ENCODE results near the gene MEGF11. TPM values are rescaled to one million over a fixed set of nuclear protein-coding genes. Genes with fewer than 3 reads are reported as not detected.

The MEGF11 gene
- polyA plus RNA-seq, 1 experiment = 0.04 TPM

DNA sequence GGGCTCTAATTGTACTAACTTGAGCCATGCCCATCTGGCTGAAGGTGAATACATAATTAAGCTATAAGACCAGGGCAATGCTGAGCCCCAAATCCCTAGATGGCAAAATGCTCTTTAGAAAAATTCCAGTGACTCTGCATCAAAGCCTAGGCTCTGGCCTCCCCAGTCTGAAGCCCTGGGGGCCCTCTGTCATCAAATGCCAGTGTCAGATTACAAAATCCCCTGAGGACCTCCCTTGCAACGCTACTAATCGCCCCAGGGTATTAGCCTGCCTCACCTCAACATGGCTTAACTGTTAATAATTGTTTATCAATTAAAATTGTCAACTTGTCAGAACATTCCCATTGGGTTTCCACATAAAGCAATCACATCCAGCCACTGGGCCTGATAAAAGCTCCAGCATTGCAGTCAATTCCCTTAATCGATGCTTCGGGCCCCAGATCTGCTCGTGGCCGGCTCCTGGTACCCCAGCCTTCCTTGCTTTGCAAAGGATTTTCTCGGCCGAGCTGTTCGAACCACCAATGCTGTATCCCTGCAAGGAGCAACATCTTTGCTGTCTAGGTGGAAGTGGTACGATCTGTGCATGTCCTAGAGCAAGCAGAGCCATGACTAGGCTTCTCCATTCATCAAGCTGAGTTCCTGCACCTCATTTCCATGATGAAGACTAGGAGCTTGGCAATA is 151.7 kb downstream of the MEGF11 start:
- H3K4me3 ChIP-seq (ENCODE audit: low read depth, low read length) = no peak overlapping the region
- DNase-seq (ENCODE audit: low read depth) = no peak
- TF ChIP-seq, protein P1, sequence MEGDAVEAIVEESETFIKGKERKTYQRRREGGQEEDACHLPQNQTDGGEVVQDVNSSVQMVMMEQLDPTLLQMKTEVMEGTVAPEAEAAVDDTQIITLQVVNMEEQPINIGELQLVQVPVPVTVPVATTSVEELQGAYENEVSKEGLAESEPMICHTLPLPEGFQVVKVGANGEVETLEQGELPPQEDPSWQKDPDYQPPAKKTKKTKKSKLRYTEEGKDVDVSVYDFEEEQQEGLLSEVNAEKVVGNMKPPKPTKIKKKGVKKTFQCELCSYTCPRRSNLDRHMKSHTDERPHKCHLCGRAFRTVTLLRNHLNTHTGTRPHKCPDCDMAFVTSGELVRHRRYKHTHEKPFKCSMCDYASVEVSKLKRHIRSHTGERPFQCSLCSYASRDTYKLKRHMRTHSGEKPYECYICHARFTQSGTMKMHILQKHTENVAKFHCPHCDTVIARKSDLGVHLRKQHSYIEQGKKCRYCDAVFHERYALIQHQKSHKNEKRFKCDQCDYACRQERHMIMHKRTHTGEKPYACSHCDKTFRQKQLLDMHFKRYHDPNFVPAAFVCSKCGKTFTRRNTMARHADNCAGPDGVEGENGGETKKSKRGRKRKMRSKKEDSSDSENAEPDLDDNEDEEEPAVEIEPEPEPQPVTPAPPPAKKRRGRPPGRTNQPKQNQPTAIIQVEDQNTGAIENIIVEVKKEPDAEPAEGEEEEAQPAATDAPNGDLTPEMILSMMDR (IDR thresholded peaks at IDR 0.05; ENCODE audit: insufficient read depth, low read depth, low read length) = no peak
- ChIA-PET POLR2A (no interaction called here), CTCF (no interaction called here)
- peaks cover 6% of the 10 kb centered on the region for H3K27me3 ChIP-seq (ENCODE audit: control insufficient read depth, insufficient read depth, low read length)
- no peaks in the 10 kb centered on the region for H3K36me3 ChIP-seq (ENCODE audit: control insufficient read depth, insufficient read depth, low read length)

DNA sequence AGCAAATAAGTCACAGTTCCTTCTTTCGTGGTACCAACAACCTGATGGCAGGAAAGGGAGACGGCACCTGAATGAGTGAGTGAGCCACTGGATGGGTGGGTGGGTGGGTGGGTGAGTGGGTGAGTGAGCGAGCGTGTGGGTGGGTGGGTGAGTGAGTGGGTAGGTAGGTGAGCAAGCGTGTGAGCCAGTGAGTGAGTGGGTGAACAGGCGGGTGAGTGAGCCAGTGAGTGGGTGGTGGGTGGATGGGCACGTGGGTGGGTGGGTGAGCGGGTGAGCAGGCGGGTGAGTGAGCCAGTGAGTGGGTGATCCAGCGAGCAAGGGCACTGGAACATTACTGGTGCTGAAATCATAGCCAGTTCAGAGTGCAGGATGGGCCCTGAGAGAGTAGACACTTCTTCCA is 152.8 kb downstream of the MEGF11 start:
- no peaks in the 10 kb centered on the region for H3K36me3 ChIP-seq (ENCODE audit: control insufficient read depth, insufficient read depth, low read length)
- TF ChIP-seq, protein P1 (IDR thresholded peaks at IDR 0.05; ENCODE audit: insufficient read depth, low read depth, low read length) = no peak
- no peak for DNase-seq (ENCODE audit: low read depth)
- CTCF ChIA-PET = no interaction called here
- peaks cover 7% of the 10 kb centered on the region for H3K27me3 ChIP-seq (ENCODE audit: control insufficient read depth, insufficient read depth, low read length)
- no peak overlapping the region for H3K4me3 ChIP-seq (ENCODE audit: low read depth, low read length)
- POLR2A ChIA-PET = no interaction called here

DNA sequence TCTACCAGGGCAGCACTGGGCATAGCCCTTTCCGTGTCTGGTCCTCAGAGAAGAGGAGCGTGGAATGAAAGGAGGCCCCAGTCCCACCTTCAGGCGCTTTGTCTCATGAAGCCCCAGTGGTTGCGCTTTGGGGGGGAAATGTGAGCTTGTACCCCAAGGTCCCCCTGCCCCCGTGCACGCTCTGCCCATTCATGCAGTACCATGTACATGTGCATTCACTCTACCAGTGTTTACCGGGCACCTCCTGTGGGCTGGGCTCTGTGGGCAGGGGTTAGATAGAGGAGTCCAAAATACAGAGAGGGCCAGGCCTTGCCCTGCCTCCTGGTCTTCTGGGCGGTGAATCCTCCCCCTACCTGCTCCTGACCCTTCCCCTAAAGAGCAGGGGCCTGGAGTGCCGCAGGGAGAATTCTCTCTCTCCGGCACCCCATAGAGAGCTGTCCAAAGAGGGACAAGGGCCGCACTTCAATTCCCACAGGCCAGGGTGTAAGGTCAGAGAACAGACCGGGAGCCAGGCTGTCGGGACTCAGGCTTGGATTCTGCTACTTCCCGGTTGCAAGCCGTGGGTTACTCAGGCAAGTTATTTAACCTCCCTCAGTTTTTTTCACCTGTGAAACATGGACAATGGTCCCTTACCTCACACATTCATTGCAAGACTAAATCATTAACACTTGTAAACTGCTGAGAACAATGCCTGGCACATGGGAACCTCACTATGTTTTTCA is 153.4 kb downstream of the MEGF11 start:
- CTCF ChIA-PET = no interaction called here
- no peak for DNase-seq (ENCODE audit: low read depth)
- POLR2A ChIA-PET = no interaction called here
- Histone ChIP-seq H3K27me3 (ENCODE audit: control insufficient read depth, insufficient read depth, low read length) (peaks cover 11% of the 10 kb centered on the region), H3K4me3 (ENCODE audit: low read depth, low read length) (no peak overlapping the region), H3K36me3 (ENCODE audit: control insufficient read depth, insufficient read depth, low read length) (no peaks in the 10 kb centered on the region)
- TF ChIP-seq, protein P1 (IDR thresholded peaks at IDR 0.05; ENCODE audit: insufficient read depth, low read depth, low read length) = no peak

DNA sequence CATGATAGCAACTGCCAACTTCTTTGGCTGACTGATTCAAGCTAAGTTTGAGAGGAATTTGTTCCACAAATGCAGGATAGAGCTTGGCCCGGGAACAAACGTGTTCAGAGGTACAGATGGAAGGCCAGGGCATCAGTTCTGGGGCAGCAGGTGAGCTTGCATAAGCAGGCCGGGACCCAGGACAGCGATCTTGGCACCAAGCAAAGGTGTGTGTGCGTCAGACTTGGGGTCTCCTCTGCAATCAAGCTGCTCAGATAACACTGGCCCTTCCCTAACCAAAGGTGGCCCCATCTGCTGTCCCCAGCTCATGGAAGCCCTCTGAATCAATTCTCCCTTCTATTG is 155.6 kb downstream of the MEGF11 start:
- DNase-seq (ENCODE audit: low read depth) = no peak
- H3K4me3 ChIP-seq (ENCODE audit: low read depth, low read length) = no peak overlapping the region
- no peaks in the 10 kb centered on the region for H3K36me3 ChIP-seq (ENCODE audit: control insufficient read depth, insufficient read depth, low read length)
- H3K27me3 ChIP-seq (ENCODE audit: control insufficient read depth, insufficient read depth, low read length) = peaks cover 14% of the 10 kb centered on the region
- ChIA-PET POLR2A (no interaction called here), CTCF (no interaction called here)
- TF ChIP-seq, protein P1 (IDR thresholded peaks at IDR 0.05; ENCODE audit: insufficient read depth, low read depth, low read length) = no peak

DNA sequence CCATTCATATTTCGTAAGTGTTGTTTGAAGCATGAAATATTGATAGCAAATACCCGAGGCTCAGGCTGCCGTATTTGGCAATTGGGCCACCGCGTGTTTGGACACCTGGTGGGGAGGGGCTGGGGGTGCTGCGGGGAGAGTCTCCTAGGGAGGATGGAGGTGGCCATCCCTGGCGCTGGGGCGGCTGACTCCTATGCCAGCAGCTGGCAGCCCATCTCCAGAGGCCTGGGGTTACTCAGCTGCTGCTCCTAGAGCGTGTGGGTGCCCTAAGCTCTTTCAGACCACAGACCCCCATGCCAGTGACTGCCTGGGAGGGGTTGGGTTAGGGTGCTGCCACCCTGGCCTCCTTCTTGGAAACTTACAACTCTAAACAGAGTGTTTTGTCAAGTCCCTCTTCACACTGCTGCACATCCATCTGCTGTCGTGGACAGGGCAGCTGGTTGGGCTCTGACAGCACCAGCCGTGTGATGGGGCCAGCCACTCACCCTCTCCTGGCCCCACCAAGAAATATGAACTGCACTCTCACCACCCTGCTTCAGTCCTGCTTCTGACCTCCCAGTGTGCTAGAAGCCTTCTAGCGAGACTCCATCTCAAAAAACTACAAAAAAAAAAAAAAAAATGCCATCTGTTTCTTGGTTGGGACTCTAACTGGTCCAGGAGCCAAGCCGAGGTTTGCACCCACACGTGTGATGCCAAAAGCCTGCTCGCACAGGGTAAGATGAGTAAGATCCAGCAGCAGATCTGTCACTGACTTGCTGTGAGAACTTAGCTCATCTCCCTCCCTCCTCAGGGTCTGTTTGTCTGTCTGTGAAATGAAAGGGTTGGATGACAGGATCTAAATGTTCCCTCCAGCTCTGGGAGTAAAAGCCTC is 156.2 kb downstream of the MEGF11 start:
- DNase-seq (ENCODE audit: low read depth) = no peak
- Histone ChIP-seq H3K27me3 (ENCODE audit: control insufficient read depth, insufficient read depth, low read length) (peaks cover 14% of the 10 kb centered on the region), H3K36me3 (ENCODE audit: control insufficient read depth, insufficient read depth, low read length) (no peaks in the 10 kb centered on the region), H3K4me3 (ENCODE audit: low read depth, low read length) (no peak overlapping the region)
- POLR2A ChIA-PET = no interaction called here
- CTCF ChIA-PET = no interaction called here
- TF ChIP-seq, protein P1 (IDR thresholded peaks at IDR 0.05; ENCODE audit: insufficient read depth, low read depth, low read length) = no peak
